GM19395 (cell line): ENCODE data around the gene AFDN.

ENCODE experiments used
- ATAC-seq: cut with Tn5 transposase; IDR thresholded peaks from one replicate; pipeline ENCODE4 v1.9.1; 2021; ENCODE audit warnings: mild to moderate bottlenecking, moderate library complexity; ENCODE audit not compliant: unreplicated experiment

Gene AFDN

GRCh38 chr6:167794161-167795157 is 32.3 kb upstream of the AFDN start:
- no peak for ATAC-seq

DNA sequence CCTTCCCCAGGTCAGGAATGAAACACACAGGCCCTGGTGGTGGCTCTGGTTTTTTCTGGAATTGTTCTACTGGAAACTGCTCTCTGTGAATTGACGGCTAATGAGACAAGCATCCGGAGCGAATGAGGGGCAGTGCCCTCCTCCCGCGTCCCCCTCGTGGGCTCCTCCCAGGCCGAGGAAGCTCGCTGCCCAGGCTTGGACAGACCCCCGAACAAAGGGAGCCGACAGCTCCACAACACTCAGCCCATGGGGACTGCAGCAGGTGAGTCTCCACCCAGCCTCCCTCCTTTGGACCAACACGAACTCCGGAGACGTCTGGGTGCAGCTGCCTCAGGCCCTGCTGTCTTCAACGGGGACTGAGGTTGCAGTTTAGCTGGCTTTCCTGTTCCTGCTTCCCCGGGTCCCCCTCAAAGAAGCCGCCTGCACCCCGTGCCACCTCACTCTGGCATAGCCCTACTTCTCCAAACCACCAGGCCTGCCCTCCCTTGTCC is 31.3 kb upstream of the AFDN start:
- ATAC-seq, result no peak

- ATAC-seq, result no peak
Observed at GRCh38 chr6:167795874-167796191, 30.9 kb upstream of the AFDN start.

GRCh38 chr6:167796192-167796981 is 30.3 kb upstream of the AFDN start:
- ATAC-seq, result no peak

DNA sequence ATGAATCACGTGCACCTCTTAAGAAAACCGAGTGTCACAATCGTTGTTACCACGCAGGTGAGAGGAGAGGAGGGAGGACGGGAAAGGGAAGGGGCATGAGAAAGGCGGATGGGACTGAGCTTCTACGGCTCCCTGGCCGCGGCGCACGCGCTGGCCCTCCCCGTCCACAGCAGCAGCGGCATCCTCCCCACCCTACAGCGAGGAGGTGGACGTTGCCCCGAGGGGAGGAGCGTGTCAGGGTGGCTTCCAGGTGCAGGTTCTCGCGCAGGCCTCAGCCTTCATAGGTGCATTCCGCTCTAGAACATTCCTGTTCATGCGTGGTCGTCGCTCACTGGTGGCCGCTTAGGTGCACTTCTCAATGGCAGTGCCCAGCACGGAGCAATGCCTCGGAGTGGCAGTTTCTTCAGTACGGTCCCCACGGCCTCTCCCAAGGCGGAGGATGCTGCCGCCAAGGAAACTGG is 29.7 kb upstream of the AFDN start:
- no peak for ATAC-seq

- no peak for ATAC-seq
Observed at GRCh38 chr6:167797476-167798265, 29.0 kb upstream of the AFDN start.

GRCh38 chr6:167798453-167798852 is 28.3 kb upstream of the AFDN start:
- no peak for ATAC-seq

DNA sequence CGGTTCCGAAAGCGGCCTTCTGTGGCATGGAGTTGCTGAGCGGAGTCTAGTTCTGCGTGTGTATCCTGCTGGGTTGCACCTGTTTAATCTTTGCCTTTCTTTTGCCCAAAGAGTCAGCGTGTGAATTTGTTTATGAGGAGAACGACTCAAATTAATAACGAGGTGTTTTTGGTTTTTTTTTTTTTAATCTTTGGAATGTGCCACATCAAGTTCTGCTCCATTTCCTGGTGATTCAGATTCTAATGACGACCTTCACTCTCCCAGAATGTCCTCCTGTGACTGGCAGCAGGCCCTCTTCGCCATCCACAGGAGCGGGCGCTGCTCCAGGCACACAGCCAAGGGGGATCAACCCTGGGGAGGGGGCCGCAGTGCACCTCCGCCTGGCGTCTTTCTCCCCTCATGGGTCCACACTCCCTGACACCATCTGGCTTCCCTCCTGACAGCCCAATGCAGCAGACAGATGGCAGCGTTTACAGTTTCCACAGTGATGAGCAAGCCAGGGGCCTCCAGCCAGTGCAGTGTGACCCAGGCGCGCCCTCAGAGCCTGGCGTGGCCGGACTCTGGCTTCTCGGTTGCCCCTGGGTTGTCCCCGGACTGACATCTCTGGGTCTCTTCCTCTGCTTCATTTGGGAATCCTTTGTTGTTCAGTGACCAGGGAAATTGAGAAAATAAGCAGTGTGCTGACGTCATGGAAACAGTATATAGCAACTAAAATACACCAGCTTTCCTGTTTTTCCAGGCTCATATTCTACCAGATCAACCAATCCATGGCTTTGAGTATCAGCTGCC is 27.5 kb upstream of the AFDN start:
- no peak for ATAC-seq

GRCh38 chr6:167800549-167800948 is 26.2 kb upstream of the AFDN start:
- no peak for ATAC-seq

DNA sequence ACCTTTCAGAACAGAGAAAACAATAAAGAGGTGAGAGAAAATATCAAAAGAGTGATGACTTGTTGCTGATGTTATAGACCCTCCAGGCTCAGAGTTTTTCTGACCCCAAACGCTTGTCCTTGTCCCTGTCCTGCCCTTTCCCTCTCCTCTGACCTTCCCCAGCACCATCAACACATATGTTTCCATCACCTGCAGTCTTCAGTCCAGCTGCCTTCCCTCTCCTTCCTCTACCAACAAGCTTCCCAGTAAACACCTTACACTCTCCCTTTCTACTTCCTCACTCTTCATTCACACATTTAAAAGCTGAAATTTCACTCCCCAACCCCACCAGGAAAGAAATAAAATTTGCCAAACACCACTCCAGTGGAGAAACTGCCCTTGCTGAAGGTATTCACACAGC is 25.4 kb upstream of the AFDN start:
- ATAC-seq, result no peak

DNA sequence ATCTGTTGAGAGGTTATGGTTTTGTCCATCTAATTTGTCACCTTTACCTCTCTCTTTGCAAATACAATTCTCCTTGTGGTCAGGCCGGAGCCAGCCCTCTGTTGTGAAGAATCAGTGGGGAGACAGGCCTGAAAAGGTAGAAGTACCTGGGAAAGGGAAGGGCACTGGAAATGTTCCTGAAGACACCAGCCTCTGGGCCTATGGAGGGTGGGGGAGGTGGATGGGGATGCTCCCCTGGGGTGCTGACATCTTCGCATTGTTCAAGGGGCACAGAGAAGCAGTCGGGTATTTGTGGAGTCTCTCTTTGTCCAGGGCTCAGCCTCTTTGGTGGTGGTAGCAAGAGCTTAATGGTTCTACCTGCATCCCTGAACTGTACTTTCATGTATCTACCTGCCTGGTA is 24.4 kb upstream of the AFDN start:
- no peak for ATAC-seq

GRCh38 chr6:167803816-167804215 is 22.9 kb upstream of the AFDN start:
- ATAC-seq, result no peak

GRCh38 chr6:167804281-167805013 is 22.3 kb upstream of the AFDN start:
- no peak for ATAC-seq

DNA sequence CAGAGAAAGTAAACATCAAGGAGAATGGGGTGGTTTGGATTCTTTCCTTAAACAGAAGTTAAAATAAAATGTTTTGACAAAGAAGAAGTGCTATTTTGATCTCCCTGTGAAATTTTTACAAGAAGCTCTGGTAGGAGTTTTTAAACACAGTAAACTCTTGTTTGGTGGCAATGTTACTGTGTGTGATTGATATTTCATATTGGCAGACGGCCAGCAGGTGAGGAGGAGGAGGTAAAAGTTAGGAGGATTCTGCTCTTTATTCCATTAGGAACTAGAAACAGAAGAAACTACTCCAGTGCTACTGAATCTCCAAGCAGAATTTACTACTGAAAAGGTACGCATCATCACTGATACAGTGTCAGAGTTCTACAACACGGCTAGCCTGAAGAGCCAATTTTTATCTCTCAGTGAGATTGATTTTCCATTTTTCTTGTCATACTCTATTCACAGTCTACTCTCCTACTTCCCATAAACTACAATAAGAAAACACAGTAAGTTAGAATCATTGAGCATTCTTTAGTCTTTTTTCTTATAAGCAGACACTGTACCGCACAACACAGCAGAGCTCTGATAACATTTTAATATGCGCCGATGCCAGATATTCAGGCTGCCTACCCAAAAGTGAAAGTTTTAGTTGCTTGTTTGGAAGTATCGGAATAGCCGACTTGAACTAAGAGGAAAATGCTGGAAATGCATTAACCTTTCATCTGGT is 21.2 kb upstream of the AFDN start:
- ATAC-seq, result no peak

DNA sequence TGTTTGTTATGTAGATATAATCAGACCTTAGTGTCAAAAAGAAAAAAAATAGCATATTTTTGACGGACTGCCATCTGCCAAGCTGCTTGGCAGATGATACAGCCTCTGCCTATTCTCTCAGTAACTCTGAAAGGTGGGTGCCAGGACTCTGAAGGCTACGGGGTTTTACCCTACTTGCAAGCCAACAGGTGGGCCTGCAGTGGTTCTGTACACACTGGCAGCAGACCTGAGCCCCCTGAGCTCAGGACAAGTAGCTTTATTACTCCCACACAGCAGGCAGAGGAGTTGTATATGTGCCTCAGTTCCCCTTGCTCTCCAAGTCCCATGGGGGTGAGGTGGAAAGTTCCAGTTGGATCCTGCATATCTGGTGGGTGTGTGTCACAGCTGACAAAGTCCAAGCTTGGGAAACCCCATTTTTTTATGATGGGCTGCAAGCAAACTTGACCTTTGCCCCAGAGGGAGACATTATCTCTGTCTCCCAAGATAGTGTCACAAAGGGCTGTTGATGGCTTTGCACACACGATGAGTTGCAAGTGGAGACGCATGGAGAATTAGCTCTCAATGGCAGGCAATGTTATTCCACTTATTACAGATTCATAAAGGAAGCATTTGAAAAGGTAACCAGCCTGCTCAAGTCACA is 20.5 kb upstream of the AFDN start:
- no peak for ATAC-seq

GRCh38 chr6:167807200-167807599 is 19.5 kb upstream of the AFDN start:
- no peak for ATAC-seq

- no peak for ATAC-seq
Observed at GRCh38 chr6:167807756-167808155, 19.0 kb upstream of the AFDN start.

GRCh38 chr6:167811040-167811439 is 15.7 kb upstream of the AFDN start:
- ATAC-seq, result no peak
